Testis (tissue), 2 donors: ENCODE results near the gene GRK3.

ENCODE experiments used
- CTCF ChIP-seq, 3 experiments: fragments of 450-650 bp in 2 of 3; fragments of 200-600 bp in 1 of 3; sonication (generic) in 1 of 3; IDR thresholded peaks; one replicate each; pipeline ENCODE4 v1.5.1; 2016 to 2019; ENCODE audit warnings: antibody characterized with exemption in 3 of 3, mild to moderate bottlenecking in 2 of 3, moderate library complexity in 1 of 3
- POLR2A ChIP-seq: fragments of 450-650 bp; IDR thresholded peaks from one replicate; pipeline ENCODE4 v1.6.1; 2017; ENCODE audit warnings: antibody characterized with exemption, mild to moderate bottlenecking, moderate library complexity

GRCh38 chr22:25760294-25760693 lies 195.8 kb downstream of the GRK3 start:
- TF ChIP-seq CTCF (IDR thresholded peaks at IDR 0.05) (no peak), POLR2A (no peak)
